Stimulated activated naive B cell treated with anti-CD40 and anti-IgM and Interleukin-4, amounts not matched to agents 10 μg/mL and 1 μg/mL and 100 μg/mL, for 72 hours (primary cell): Measurements from ENCODE around the gene CAT.

ENCODE experiments used
- ATAC-seq, 2 donors: fragments of 150-1000 bp; cut with Tn5 transposase; replicated peaks; 2 replicates each; pipeline ENCODE4 v1.10.0; 2021; ENCODE audit warnings: moderate library complexity in 1 of 2
- DNase-seq: peaks from one replicate; pipeline ENCODE4 v3.0.0; 2021
- H3K27ac Mint-ChIP-seq: one replicate; pipeline ENCODE4 v1.8.0; 2022; ENCODE audit warnings: mild to moderate bottlenecking, mixed read lengths
- H3K27me3 Mint-ChIP-seq, 2 donors: one replicate each; pipeline ENCODE4 v1.8.0; 2022; ENCODE audit warnings: mixed read lengths in 2 of 2
- H3K36me3 Mint-ChIP-seq, 2 donors: one replicate each; pipeline ENCODE4 v1.8.0; 2022; ENCODE audit warnings: mixed read lengths in 2 of 2, mild to moderate bottlenecking in 1 of 2
- H3K4me1 Mint-ChIP-seq, 2 donors: one replicate each; pipeline ENCODE4 v1.8.0; 2022; ENCODE audit warnings: mixed read lengths in 2 of 2, mild to moderate bottlenecking in 1 of 2
- H3K4me3 Mint-ChIP-seq, 2 donors: one replicate each; pipeline ENCODE4 v1.8.0; 2022; ENCODE audit warnings: mild to moderate bottlenecking in 2 of 2, mixed read lengths in 2 of 2, moderate library complexity in 1 of 2
- H3K9me3 Mint-ChIP-seq, 2 donors: one replicate each; pipeline ENCODE4 v1.8.0; 2022; ENCODE audit warnings: mixed read lengths in 2 of 2, mild to moderate bottlenecking in 1 of 2

The CAT gene

GRCh38 chr11:34487430-34487829, 48.7 kb downstream of the CAT start:
- DNase-seq: no peak
- Mint-ChIP-seq H3K27me3 (no peaks in the 10 kb centered on the region), H3K4me1 (peaks cover 0 to 3% of the 10 kb centered on the region in 2 donors), H3K27ac (no peak overlapping the region), H3K36me3 (no peaks in the 10 kb centered on the region), H3K9me3 (no peaks in the 10 kb centered on the region), H3K4me3 (no peak overlapping the region)
- ATAC-seq: peak; percentile 21 to 57

GRCh38 chr11:34488855-34489557, 50.3 kb downstream of the CAT start:
- Mint-ChIP-seq H3K4me1 (peaks cover 0 to 5% of the 10 kb centered on the region in 2 donors), H3K27ac (no peak overlapping the region)
- ATAC-seq: peak in 1 of 2 donors; percentile 58

GRCh38 chr11:34490304-34490703, 51.6 kb downstream of the CAT start:
- Mint-ChIP-seq H3K27ac (no peak overlapping the region), H3K36me3 (no peaks in the 10 kb centered on the region), H3K4me1 (peaks cover 5 to 7% of the 10 kb centered on the region in 2 donors), H3K27me3 (peaks cover 4 to 10% of the 10 kb centered on the region in 2 donors), H3K4me3 (no peak overlapping the region), H3K9me3 (no peaks in the 10 kb centered on the region)
- no peak for ATAC-seq
- DNase-seq: no peak

More at GRCh38 chr11:34488855-34489557, 50.3 kb downstream of the CAT start:
- no peaks in the 10 kb centered on the region for H3K36me3 Mint-ChIP-seq
- no peak overlapping the region for H3K4me3 Mint-ChIP-seq
- no peak for DNase-seq
- no peaks in the 10 kb centered on the region for H3K27me3 Mint-ChIP-seq
- H3K9me3 Mint-ChIP-seq: no peaks in the 10 kb centered on the region

GRCh38 chr11:34492806-34493414, 54.2 kb downstream of the CAT start:
- Mint-ChIP-seq H3K4me3 (no peak overlapping the region), H3K27me3 (peaks cover 8 to 15% of the 10 kb centered on the region in 2 donors), H3K36me3 (no peaks in the 10 kb centered on the region), H3K27ac (no peak overlapping the region), H3K9me3 (no peaks in the 10 kb centered on the region), H3K4me1 (peaks cover 5 to 6% of the 10 kb centered on the region in 2 donors)
- ATAC-seq: peak in 1 of 2 donors; percentile 67
- DNase-seq: peak; percentile 18

- H3K4me1 Mint-ChIP-seq: peaks cover 5 to 6% of the 10 kb centered on the region in 2 donors
- H3K36me3 Mint-ChIP-seq: no peaks in the 10 kb centered on the region
- ATAC-seq: no peak
- no peak overlapping the region for H3K27ac Mint-ChIP-seq
- no peaks in the 10 kb centered on the region for H3K9me3 Mint-ChIP-seq
- H3K4me3 Mint-ChIP-seq: no peak overlapping the region
- peaks cover 8 to 15% of the 10 kb centered on the region in 2 donors for H3K27me3 Mint-ChIP-seq
- no peak for DNase-seq
Observed at GRCh38 chr11:34493468-34493867, 54.7 kb downstream of the CAT start.

GRCh38 chr11:34493926-34494595, 55.3 kb downstream of the CAT start:
- peaks cover 8 to 15% of the 10 kb centered on the region in 2 donors for H3K27me3 Mint-ChIP-seq
- no peaks in the 10 kb centered on the region for H3K36me3 Mint-ChIP-seq
- H3K27ac Mint-ChIP-seq: no peak overlapping the region
- H3K9me3 Mint-ChIP-seq: no peaks in the 10 kb centered on the region
- no peak for DNase-seq
- no peak overlapping the region for H3K4me3 Mint-ChIP-seq
- ATAC-seq: no peak
- peaks cover 5 to 6% of the 10 kb centered on the region in 2 donors for H3K4me1 Mint-ChIP-seq

- DNase-seq (no peak), ATAC-seq (no peak)
- H3K4me1 Mint-ChIP-seq: peaks cover 4 to 5% of the 10 kb centered on the region in 2 donors
- no peak overlapping the region for H3K4me3 Mint-ChIP-seq
- no peaks in the 10 kb centered on the region for H3K9me3 Mint-ChIP-seq
- H3K27me3 Mint-ChIP-seq: peaks cover 8 to 15% of the 10 kb centered on the region in 2 donors
- H3K36me3 Mint-ChIP-seq: no peaks in the 10 kb centered on the region
- no peak overlapping the region for H3K27ac Mint-ChIP-seq
Observed at GRCh38 chr11:34495239-34495723, 56.5 kb downstream of the CAT start.

- H3K4me1 Mint-ChIP-seq: peaks cover 4 to 5% of the 10 kb centered on the region in 2 donors
- H3K36me3 Mint-ChIP-seq: no peaks in the 10 kb centered on the region
- H3K27me3 Mint-ChIP-seq: peaks cover 8 to 15% of the 10 kb centered on the region in 2 donors
- no peak for DNase-seq
- no peak overlapping the region for H3K4me3 Mint-ChIP-seq
- no peak for ATAC-seq
- H3K27ac Mint-ChIP-seq: no peak overlapping the region
- no peaks in the 10 kb centered on the region for H3K9me3 Mint-ChIP-seq
Observed at GRCh38 chr11:34495724-34496377, 57.1 kb downstream of the CAT start.

- H3K36me3 Mint-ChIP-seq: no peaks in the 10 kb centered on the region
- no peaks in the 10 kb centered on the region for H3K9me3 Mint-ChIP-seq
- H3K27me3 Mint-ChIP-seq: peaks cover 6 to 14% of the 10 kb centered on the region in 2 donors
- DNase-seq (no peak), ATAC-seq (no peak)
- H3K27ac Mint-ChIP-seq: no peak overlapping the region
- peaks cover 5 to 16% of the 10 kb centered on the region in 2 donors for H3K4me1 Mint-ChIP-seq
- H3K4me3 Mint-ChIP-seq: no peak overlapping the region
Observed at GRCh38 chr11:34499719-34500500, 61.2 kb downstream of the CAT start.

- Mint-ChIP-seq H3K27ac (no peak overlapping the region), H3K27me3 (peaks cover 2 to 8% of the 10 kb centered on the region in 2 donors), H3K4me3 (no peak overlapping the region), H3K4me1 (peaks cover 3 to 14% of the 10 kb centered on the region in 2 donors), H3K36me3 (no peaks in the 10 kb centered on the region), H3K9me3 (no peaks in the 10 kb centered on the region)
- peak in 1 of 2 donors; percentile 49 for ATAC-seq
- DNase-seq: no peak
Observed at GRCh38 chr11:34501500-34501899, 62.8 kb downstream of the CAT start.

- Mint-ChIP-seq H3K9me3 (no peaks in the 10 kb centered on the region), H3K36me3 (no peaks in the 10 kb centered on the region), H3K27me3 (peaks cover 0 to 6% of the 10 kb centered on the region in 2 donors), H3K4me3 (no peak overlapping the region), H3K27ac (no peak overlapping the region), H3K4me1 (peaks cover 3 to 14% of the 10 kb centered on the region in 2 donors)
- ATAC-seq: no peak
- no peak for DNase-seq
Observed at GRCh38 chr11:34501949-34502348, 63.2 kb downstream of the CAT start.

GRCh38 chr11:34502949-34503348, 64.2 kb downstream of the CAT start:
- ATAC-seq (no peak), DNase-seq (no peak)
- Mint-ChIP-seq H3K4me3 (no peak overlapping the region), H3K27me3 (peaks cover 0 to 6% of the 10 kb centered on the region in 2 donors), H3K9me3 (no peaks in the 10 kb centered on the region), H3K36me3 (no peaks in the 10 kb centered on the region), H3K4me1 (peaks cover 3 to 14% of the 10 kb centered on the region in 2 donors), H3K27ac (no peak overlapping the region)

- no peaks in the 10 kb centered on the region for H3K9me3 Mint-ChIP-seq
- no peak for ATAC-seq
- no peak overlapping the region for H3K4me3 Mint-ChIP-seq
- H3K36me3 Mint-ChIP-seq: no peaks in the 10 kb centered on the region
- DNase-seq: no peak
- H3K27me3 Mint-ChIP-seq: peaks cover 0 to 6% of the 10 kb centered on the region in 2 donors
- no peak overlapping the region for H3K27ac Mint-ChIP-seq
- peaks cover 3 to 13% of the 10 kb centered on the region in 2 donors for H3K4me1 Mint-ChIP-seq
Observed at GRCh38 chr11:34505874-34506273, 67.1 kb downstream of the CAT start.
